Smooth muscle cell (in vitro differentiated cells): Measurements from ENCODE around the gene AGPAT2. TPM values are rescaled to one million over a fixed set of nuclear protein-coding genes. Genes with fewer than 3 reads are reported as not detected.

Experiments
- DNase-seq: peaks from one replicate; lab custom pipeline; 2025; ENCODE audit not compliant: unreplicated experiment; lab: John Stamatoyannopoulos, UW
- H2AFZ ChIP-seq: fragments of 200-600 bp; sonication (generic); 2 replicates; pipeline ENCODE4 v1.6.0; 2016; ENCODE audit warnings: antibody characterized with exemption, low read depth, mild to moderate bottlenecking
- H3F3A ChIP-seq: fragments of 200-600 bp; sonication (generic); 2 replicates; pipeline ENCODE4 v1.6.0; 2017; ENCODE audit warnings: antibody characterized with exemption, low read depth
- H3K27ac ChIP-seq: fragments of 200-600 bp; sonication (generic); 2 replicates; pipeline ENCODE4 v1.5.1; 2016; ENCODE audit warnings: low read depth, mild to moderate bottlenecking
- H3K27me3 ChIP-seq: fragments of 200-600 bp; sonication (generic); 2 replicates; pipeline ENCODE4 v1.6.1; 2016; ENCODE audit warnings: low read depth, mild to moderate bottlenecking
- H3K36me3 ChIP-seq: fragments of 200-600 bp; sonication (generic); 2 replicates; pipeline ENCODE4 v1.5.1; 2016; ENCODE audit warnings: low read depth
- H3K4me1 ChIP-seq: fragments of 200-600 bp; sonication (generic); 2 replicates; pipeline ENCODE4 v1.5.1; 2016; ENCODE audit warnings: low read depth
- H3K4me2 ChIP-seq: fragments of 200-600 bp; sonication (generic); 2 replicates; pipeline ENCODE4 v1.6.0; 2016; ENCODE audit warnings: mild to moderate bottlenecking
- H3K4me3 ChIP-seq: fragments of 200-600 bp; sonication (generic); 2 replicates; pipeline ENCODE4 v1.5.1; 2016; ENCODE audit warnings: mild to moderate bottlenecking
- H3K79me2 ChIP-seq: fragments of 200-600 bp; sonication (generic); 2 replicates; pipeline ENCODE4 v1.6.0; 2016; ENCODE audit warnings: low read depth, mild to moderate bottlenecking
- H3K9ac ChIP-seq: fragments of 200-600 bp; sonication (generic); 2 replicates; pipeline ENCODE4 v1.6.0; 2016; ENCODE audit warnings: low read depth
- H3K9me3 ChIP-seq: fragments of 200-600 bp; sonication (generic); replicated peaks from 2 replicates; pipeline ENCODE4 v1.5.1; 2016; ENCODE audit warnings: low read depth
- H4K20me1 ChIP-seq: fragments of 200-600 bp; sonication (generic); 2 replicates; pipeline ENCODE4 v1.6.0; 2016; ENCODE audit warnings: low read depth
- WGBS: methylation state at CpG from one replicate; pipeline ENCODE4 v1.1.7; 2016; ENCODE audit warnings: low lambda C conversion rate; 5-methylcytosine and 5-hydroxymethylcytosine counted together
- polyA plus RNA-seq: library from polyadenylated mRNA; unstranded; fragments of >200 nt; fragmentation: Nextera tagmentation; extraction: Ambion mirVana; gene quantifications from 2 replicates; pipeline ENCODE4 v1.2.1, GENCODE V29; 2016
- total RNA-seq: library from RNA; depleted of rRNA; stranded (reverse); fragments of >200 nt; gene quantifications from 2 replicates; pipeline ENCODE4 v1.2.3, GENCODE V29; 2014
- TF ChIP-seq, protein P1 (sequence below): fragments of 200-600 bp; sonication (generic); IDR thresholded peaks from 2 replicates; pipeline ENCODE4 v1.5.1; 2017; ENCODE audit warnings: borderline replicate concordance, mild to moderate bottlenecking, antibody characterized with exemption; ENCODE audit not compliant: insufficient read depth, poor library complexity, severe bottlenecking

The AGPAT2 gene
- total and polyA plus RNA-seq, 2 experiments from 2014 or later: 42.9 to 105 TPM

DNA sequence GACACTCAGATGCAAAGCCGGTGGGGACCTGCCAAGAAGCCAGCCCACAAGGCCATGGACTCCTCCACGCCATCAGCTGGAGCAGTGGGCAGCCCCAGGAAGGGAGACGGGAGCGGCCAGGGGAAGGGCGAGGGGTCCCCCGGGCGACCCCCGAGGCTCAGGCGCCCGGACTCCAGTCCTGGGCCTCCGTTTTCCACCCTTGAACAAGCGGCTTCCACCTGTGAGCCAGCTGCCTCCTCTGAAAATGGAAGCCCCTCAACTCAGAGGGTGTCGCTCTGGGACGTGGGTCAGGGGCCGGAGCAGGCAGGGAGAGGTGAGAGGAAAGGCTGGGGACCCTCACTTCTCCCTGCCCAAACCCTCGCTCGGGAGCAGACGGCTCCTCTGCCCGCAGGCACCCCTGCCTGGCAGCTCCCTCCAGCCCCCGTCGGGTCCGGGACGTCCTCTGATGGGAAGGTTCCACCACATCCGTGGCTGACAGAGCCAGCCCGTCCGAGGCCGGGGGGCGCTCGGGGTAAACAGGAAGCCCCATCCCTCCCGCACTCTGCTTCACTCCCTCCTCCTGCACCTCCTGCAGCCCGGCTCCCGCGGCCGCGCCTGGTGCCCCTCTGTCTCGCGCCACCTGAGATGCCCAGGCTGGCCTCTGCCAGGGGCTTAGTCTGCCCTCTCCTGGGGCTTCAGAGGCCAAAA is 28.3 kb downstream of the AGPAT2 start:
- no peak overlapping the region for H2AFZ ChIP-seq
- no peak overlapping the region for H3K27ac ChIP-seq
- H3K4me3 ChIP-seq: no peak overlapping the region
- H4K20me1 ChIP-seq: no peaks in the 10 kb centered on the region
- no peaks in the 10 kb centered on the region for H3K36me3 ChIP-seq
- no peak overlapping the region for H3K4me2 ChIP-seq
- no peak overlapping the region for H3K9ac ChIP-seq
- H3K27me3 ChIP-seq: no peaks in the 10 kb centered on the region
- DNase-seq: no peak
- no peaks in the 10 kb centered on the region for H3F3A ChIP-seq
- TF ChIP-seq, protein P1, sequence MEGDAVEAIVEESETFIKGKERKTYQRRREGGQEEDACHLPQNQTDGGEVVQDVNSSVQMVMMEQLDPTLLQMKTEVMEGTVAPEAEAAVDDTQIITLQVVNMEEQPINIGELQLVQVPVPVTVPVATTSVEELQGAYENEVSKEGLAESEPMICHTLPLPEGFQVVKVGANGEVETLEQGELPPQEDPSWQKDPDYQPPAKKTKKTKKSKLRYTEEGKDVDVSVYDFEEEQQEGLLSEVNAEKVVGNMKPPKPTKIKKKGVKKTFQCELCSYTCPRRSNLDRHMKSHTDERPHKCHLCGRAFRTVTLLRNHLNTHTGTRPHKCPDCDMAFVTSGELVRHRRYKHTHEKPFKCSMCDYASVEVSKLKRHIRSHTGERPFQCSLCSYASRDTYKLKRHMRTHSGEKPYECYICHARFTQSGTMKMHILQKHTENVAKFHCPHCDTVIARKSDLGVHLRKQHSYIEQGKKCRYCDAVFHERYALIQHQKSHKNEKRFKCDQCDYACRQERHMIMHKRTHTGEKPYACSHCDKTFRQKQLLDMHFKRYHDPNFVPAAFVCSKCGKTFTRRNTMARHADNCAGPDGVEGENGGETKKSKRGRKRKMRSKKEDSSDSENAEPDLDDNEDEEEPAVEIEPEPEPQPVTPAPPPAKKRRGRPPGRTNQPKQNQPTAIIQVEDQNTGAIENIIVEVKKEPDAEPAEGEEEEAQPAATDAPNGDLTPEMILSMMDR: no peak
- 83% methylated on average over 33 of the region's 37 CpGs for WGBS
- H3K79me2 ChIP-seq: no peaks in the 10 kb centered on the region
- H3K4me1 ChIP-seq: no peaks in the 10 kb centered on the region
- no peaks in the 10 kb centered on the region for H3K9me3 ChIP-seq

DNA sequence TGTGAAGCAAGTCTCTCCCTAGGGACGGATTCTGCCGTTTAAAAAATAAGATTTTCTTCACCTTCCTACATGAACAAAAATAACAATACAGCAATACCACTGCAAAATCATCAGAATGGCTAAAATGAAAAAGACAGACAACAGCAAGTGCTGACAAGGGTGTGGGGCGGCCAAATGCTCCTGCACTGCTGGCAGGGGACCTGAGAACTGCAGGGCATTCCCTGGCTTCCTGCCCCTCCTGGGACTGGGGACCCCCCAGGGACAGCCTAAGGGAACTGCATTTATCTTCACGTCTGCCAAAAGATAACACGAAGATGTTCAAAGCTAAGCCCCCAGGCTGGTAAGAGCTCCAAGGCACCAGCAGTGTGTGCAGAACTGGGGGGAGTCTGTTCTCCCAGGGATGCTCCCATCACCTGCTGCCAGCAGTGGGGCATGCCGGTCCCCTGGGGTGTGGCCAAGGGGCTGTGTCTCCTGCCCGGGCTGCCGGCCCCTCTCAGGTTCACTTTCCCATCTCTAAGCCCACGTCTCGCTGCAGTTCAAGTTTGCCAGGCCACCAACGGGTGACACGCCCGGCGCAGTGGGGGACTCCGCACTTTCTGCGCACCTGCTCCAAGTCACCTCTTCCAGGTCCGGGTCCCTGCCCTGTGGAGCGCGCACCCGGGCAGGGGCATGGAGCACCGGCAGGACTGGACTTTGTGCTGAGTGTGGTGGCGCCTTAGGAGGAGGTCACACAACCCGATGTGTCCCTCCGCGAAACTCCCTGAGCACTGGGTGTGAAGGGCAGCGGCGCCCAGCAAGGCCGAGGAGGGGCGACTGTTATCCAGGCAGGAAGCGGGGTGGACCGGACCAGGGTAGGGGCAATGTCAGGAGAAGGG is 29.0 kb downstream of the AGPAT2 start:
- no peak overlapping the region for H3K27ac ChIP-seq
- H3F3A ChIP-seq: no peaks in the 10 kb centered on the region
- TF ChIP-seq, protein P1: no peak
- no peak overlapping the region for H2AFZ ChIP-seq
- H3K9me3 ChIP-seq: no peaks in the 10 kb centered on the region
- H3K79me2 ChIP-seq: no peaks in the 10 kb centered on the region
- no peaks in the 10 kb centered on the region for H3K4me1 ChIP-seq
- H3K36me3 ChIP-seq: no peaks in the 10 kb centered on the region
- no peak overlapping the region for H3K4me3 ChIP-seq
- DNase-seq: no peak
- no peaks in the 10 kb centered on the region for H3K27me3 ChIP-seq
- H3K9ac ChIP-seq: no peak overlapping the region
- H4K20me1 ChIP-seq: no peaks in the 10 kb centered on the region
- WGBS: 89% methylated on average over 31 of the region's 31 CpGs
- no peak overlapping the region for H3K4me2 ChIP-seq

DNA sequence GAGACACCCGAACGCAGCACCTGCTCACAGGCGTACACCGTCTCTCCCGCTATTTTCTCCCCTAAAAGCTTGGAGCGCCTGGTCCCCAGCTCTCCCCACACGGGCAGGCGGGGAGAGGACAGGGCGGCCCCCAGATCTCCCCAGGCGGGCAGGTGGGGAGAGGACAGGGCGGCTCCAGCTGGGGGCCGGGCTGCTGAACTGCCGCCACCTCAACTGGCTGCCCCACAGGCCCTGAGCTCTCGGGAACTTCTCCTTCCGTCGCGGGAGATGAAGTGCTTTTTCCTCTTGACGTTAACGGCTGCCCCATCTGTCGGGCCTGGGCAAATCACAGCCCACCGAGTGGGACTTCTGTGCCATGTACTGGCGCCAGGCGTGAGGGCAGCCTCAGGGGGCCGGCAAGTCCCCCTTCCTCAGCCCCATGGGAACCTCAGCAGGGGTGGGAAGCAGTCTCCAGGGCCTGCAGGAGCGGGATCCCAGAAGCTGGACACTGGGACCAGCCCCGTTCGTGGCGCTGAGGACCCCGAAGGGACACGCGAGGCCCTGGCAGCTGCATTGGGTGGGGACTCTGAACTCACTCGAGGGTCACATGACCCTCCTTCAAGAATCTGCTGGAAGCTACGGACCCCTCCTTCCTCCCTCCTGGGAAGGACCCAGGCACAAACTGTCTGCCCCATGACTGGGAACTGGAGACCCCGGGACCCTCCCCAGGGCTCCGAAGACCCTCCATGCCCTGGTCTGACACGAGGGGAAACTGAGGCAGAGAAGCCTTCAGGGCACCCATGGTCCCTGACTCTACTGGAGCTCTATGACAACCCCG is 30.3 kb downstream of the AGPAT2 start:
- Histone ChIP-seq H3K79me2 (no peaks in the 10 kb centered on the region), H3K4me1 (no peaks in the 10 kb centered on the region), H3K9ac (no peak overlapping the region), H3K4me2 (no peak overlapping the region), H3K27ac (no peak overlapping the region), H3F3A (no peaks in the 10 kb centered on the region), H3K4me3 (no peak overlapping the region), H3K36me3 (no peaks in the 10 kb centered on the region), H3K9me3 (no peaks in the 10 kb centered on the region), H2AFZ (no peak overlapping the region), H4K20me1 (no peaks in the 10 kb centered on the region), H3K27me3 (no peaks in the 10 kb centered on the region)
- 90% methylated on average over 37 of the region's 37 CpGs for WGBS
- TF ChIP-seq, protein P1: no peak
- DNase-seq: no peak
